PFSK-1 (cell line): ENCODE data around the gene CALD1.

ENCODE experiments used
- FOXP2 ChIP-seq: optimal IDR thresholded peaks from 2 replicates; pipeline ENCODE3; 2011; ENCODE audit warnings: borderline replicate concordance, control low read depth, inconsistent platforms; ENCODE audit not compliant: insufficient read depth; ENCODE audit errors: extremely low read length, extremely low read depth
- POLR2AphosphoS5 ChIP-seq: IDR thresholded peaks from 2 replicates; pipeline ENCODE4 v1.6.1; 2012; ENCODE audit warnings: low read depth, mild to moderate bottlenecking, control low read depth, low read length, moderate library complexity
- REST ChIP-seq, 2 experiments: IDR thresholded peaks; 2 replicates each; pipeline versions ENCODE4 v1.6.1 to v1.8.0; 2011 to 2012; ENCODE audit warnings: low read depth in 2 of 2, low read length in 2 of 2, control low read depth in 1 of 2, inconsistent platforms in 1 of 2, mild to moderate bottlenecking in 1 of 2, moderate library complexity in 1 of 2; ENCODE audit not compliant: insufficient read depth in 1 of 2
- SIN3A ChIP-seq: IDR thresholded peaks from 2 replicates; pipeline ENCODE4 v1.6.1; 2012; ENCODE audit warnings: mild to moderate bottlenecking, low read length, moderate library complexity, borderline replicate concordance; ENCODE audit not compliant: insufficient read depth
- TAF1 ChIP-seq: IDR thresholded peaks from 2 replicates; pipeline ENCODE4 v1.6.1; 2012; ENCODE audit warnings: low read length, control low read depth, borderline replicate concordance; ENCODE audit not compliant: insufficient read depth

CALD1 gene

GRCh38 chr7:134855442-134855841 is 76.0 kb downstream of the CALD1 start:
- no peak for TF ChIP-seq FOXP2
- TF ChIP-seq POLR2AphosphoS5, result no peak

- TF ChIP-seq POLR2AphosphoS5 (no peak), REST (IDR thresholded peaks at IDR 0.05; ENCODE audit: insufficient read depth in 1 of 2, low read depth in 2 of 2, low read length in 2 of 2) (no peak), TAF1 (no peak), SIN3A (no peak)
These were observed 76.7 kb downstream of the CALD1 start for GRCh38 chr7:134856091-134856490.

- TF ChIP-seq POLR2AphosphoS5 (no peak), FOXP2 (no peak), REST (IDR thresholded peaks at IDR 0.05; ENCODE audit: insufficient read depth in 1 of 2, low read depth in 2 of 2, low read length in 2 of 2) (no peak), TAF1 (no peak)
These were observed 77.3 kb downstream of the CALD1 start for GRCh38 chr7:134856691-134857090.

GRCh38 chr7:134857958-134858357 is 78.5 kb downstream of the CALD1 start:
- no peak for TF ChIP-seq FOXP2
- no peak for TF ChIP-seq POLR2AphosphoS5
- TF ChIP-seq SIN3A, result no peak
- TF ChIP-seq REST (IDR thresholded peaks at IDR 0.05; ENCODE audit: insufficient read depth in 1 of 2, low read depth in 2 of 2, low read length in 2 of 2), result no peak
- TF ChIP-seq TAF1, result no peak

GRCh38 chr7:134859783-134860182 is 80.3 kb downstream of the CALD1 start:
- TF ChIP-seq SIN3A, result no peak
- no peak for TF ChIP-seq TAF1
- no peak for TF ChIP-seq REST (IDR thresholded peaks at IDR 0.05; ENCODE audit: insufficient read depth in 1 of 2, low read depth in 2 of 2, low read length in 2 of 2)
- TF ChIP-seq POLR2AphosphoS5, result no peak
- TF ChIP-seq FOXP2, result no peak
